ENCODE data around the gene PHETA2. TPM values are rescaled to one million over a fixed set of nuclear protein-coding genes. Genes with fewer than 3 reads are reported as not detected.

PHETA2 gene
- total RNA-seq, 1 donor: 21.2 TPM

DNA sequence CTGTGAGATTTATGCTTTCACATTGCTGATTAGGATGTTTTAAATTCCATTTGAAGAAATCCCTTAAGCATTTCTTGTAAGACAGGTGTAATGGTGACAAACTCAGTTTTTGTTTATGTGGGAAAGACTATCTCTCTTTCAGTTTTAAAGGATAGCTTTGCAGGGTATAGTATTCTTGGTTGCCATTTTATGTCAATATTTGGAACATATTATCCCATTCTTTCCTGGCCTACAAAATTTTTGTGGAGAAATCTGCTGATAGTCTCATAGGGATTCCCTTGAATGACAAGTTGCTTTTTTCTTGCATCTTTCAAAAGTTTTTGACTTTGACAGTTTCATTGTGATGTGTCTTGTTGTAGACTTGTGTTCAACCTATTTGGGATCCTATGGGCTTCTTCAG, 32.3 kb upstream of the PHETA2 start:
- TF ChIP-seq, protein P1, sequence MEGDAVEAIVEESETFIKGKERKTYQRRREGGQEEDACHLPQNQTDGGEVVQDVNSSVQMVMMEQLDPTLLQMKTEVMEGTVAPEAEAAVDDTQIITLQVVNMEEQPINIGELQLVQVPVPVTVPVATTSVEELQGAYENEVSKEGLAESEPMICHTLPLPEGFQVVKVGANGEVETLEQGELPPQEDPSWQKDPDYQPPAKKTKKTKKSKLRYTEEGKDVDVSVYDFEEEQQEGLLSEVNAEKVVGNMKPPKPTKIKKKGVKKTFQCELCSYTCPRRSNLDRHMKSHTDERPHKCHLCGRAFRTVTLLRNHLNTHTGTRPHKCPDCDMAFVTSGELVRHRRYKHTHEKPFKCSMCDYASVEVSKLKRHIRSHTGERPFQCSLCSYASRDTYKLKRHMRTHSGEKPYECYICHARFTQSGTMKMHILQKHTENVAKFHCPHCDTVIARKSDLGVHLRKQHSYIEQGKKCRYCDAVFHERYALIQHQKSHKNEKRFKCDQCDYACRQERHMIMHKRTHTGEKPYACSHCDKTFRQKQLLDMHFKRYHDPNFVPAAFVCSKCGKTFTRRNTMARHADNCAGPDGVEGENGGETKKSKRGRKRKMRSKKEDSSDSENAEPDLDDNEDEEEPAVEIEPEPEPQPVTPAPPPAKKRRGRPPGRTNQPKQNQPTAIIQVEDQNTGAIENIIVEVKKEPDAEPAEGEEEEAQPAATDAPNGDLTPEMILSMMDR (IDR thresholded peaks at IDR 0.05; ENCODE audit: insufficient read depth, low read depth, low read length): no peak
- DNase-seq (ENCODE audit: low read depth): no peak
- no peak overlapping the region for H3K4me3 ChIP-seq (ENCODE audit: low read depth, low read length)

DNA sequence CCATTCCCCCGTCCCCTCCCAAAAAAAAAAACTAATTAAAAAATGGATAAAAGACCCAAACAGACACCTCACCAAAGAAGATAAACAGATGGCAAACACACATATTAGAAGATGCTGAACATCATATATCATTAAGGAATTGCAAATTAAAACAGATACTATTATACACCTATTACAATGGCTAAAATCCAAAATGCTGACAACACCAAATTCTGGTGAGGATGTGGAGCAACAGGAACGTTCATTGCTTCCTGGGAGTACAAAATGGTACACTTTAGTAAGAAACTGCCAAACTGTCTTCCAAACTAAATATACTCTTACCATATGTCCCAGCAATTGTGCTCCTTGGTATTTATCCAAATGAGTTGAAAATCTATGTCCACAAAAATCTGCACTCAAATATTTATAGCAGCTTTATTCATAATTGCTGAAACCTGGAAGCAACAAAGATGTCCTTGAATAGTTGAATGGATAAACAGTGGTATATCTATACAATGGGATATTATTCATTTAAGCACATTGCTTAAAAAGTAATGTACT, 23.3 kb upstream of the PHETA2 start:
- TF ChIP-seq, protein P1 (IDR thresholded peaks at IDR 0.05; ENCODE audit: insufficient read depth, low read depth, low read length): no peak
- no peak for DNase-seq (ENCODE audit: low read depth)
- no peak overlapping the region for H3K4me3 ChIP-seq (ENCODE audit: low read depth, low read length)

DNA sequence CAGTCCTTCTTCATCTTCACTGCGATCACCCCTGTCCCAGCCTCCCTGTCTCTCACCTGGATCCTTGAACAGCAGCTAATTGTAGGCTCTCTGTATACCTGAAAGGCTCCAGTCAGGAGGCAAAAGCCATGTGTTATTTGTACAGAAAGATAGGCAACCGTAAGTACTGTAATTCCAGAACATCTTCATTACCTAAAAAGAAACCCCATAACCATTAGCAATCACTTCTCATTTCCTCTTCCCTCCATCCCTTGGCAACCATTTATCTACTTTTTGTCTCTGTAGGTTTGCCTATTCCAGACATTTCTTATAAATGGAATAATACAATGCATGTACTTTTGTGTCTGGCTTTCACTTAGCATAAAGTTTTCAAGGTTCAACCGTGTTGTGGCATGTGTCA, 21.3 kb upstream of the PHETA2 start:
- H3K4me3 ChIP-seq (ENCODE audit: low read depth, low read length): no peak overlapping the region
- no peak for DNase-seq (ENCODE audit: low read depth)
- TF ChIP-seq, protein P1 (IDR thresholded peaks at IDR 0.05; ENCODE audit: insufficient read depth, low read depth, low read length): no peak

DNA sequence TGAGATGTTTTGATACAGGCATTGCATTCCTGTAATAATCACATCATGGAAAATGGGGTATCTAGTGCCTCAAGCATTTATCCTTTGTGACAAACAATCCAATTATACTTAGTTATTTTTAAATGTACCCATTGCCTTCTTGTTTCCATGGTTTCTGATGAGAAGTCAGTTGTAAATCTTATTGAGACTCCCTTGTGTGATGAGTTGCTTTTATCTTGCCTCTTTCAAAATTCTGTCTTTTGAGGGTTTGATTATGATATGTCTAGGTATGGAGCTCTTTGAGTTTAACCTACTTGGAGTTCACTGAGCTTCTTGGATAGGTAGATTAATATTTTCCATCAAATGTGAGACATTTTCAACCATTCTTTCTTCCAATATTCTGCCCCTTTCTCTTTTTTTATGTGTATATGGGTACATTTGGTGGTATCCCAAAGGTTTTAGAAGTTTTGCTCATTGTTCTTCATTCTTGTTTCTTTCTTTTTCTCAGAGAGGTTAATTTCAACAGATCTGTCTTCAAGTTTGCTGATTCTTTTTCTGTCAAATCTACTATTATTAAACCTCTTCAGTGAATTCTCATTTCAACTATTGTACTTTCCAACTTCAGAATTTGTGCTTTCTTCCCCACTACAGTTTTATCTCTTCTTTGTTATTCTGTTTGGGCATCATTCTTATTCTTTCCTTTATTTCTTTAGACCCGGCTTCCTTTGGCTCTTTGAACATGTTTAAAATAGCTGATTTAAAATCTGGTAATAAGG, 17.1 kb upstream of the PHETA2 start:
- TF ChIP-seq, protein P1 (IDR thresholded peaks at IDR 0.05; ENCODE audit: insufficient read depth, low read depth, low read length): no peak
- DNase-seq (ENCODE audit: low read depth): no peak
- no peak overlapping the region for H3K4me3 ChIP-seq (ENCODE audit: low read depth, low read length)

DNA sequence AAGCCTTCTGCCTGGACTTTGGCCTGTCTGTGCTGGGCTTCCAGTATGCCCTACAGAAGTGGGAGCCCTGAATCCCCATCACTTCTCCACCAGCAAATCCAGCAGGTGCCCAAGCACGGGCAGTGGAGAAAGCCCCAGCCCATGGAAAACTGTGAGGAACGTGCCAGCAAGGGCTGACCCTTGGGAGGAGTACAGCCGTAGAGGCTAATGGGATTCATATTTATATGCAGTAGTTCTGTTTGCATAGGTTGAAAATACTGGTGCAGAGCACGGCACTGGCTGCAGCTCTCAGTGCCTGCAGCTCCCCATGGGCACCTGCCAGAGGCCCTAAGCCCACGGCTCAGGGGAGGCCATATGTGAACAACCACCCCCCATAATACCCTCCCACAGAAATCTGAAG, 13.6 kb upstream of the PHETA2 start:
- no peak overlapping the region for H3K4me3 ChIP-seq (ENCODE audit: low read depth, low read length)
- no peak for DNase-seq (ENCODE audit: low read depth)
- TF ChIP-seq, protein P1 (IDR thresholded peaks at IDR 0.05; ENCODE audit: insufficient read depth, low read depth, low read length): no peak

DNA sequence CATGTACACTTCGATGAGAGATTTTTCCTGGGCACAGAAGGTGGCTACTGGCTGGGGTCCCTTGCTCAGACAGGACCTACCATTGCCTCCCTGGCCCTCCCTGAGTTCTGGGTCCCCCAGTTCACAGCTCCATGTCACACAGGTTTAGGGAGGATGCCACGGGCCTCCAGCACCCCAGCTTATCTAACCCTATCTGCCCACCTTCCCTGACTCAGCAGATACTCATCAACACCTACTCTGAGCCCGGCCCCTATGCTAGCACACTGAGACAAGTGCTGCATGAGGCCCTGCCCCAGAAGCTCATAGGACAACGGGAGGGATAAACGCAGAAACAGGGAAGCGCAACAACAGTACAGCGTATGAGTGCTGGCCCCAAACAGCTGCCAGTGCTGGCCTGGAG, 13.0 kb upstream of the PHETA2 start:
- no peak for DNase-seq (ENCODE audit: low read depth)
- TF ChIP-seq, protein P1 (IDR thresholded peaks at IDR 0.05; ENCODE audit: insufficient read depth, low read depth, low read length): no peak
- H3K4me3 ChIP-seq (ENCODE audit: low read depth, low read length): no peak overlapping the region
